GM20431 (cell line): Measurements from ENCODE around the gene EEPD1.
"Not testable (repeated sequence)": the region's sequence is repeated elsewhere in the genome, so short reads cannot be mapped to it uniquely, and the experiment has no call there.

Experiments
- in situ Hi-C: fragments of 300-500 bp; cut with MseI, MboI; formaldehyde crosslinking; loops from one replicate; pipeline ENCODE4 v1.15.0; 2020; ENCODE audit warnings: low sequenced_read_pairs; ENCODE audit not compliant: unreplicated experiment

EEPD1 gene

GRCh38 chr7:36128448-36129047, 24.5 kb upstream of the EEPD1 start:
- in situ Hi-C loops = no loop called here

- in situ Hi-C loops = no loop called here
Measured at GRCh38 chr7:36129048-36129534, 24.0 kb upstream of the EEPD1 start.

- in situ Hi-C loops = no loop called here
Measured at GRCh38 chr7:36130236-36130945, 22.7 kb upstream of the EEPD1 start.

- in situ Hi-C loops = no loop called here
Measured at GRCh38 chr7:36131026-36131425, 22.0 kb upstream of the EEPD1 start.

GRCh38 chr7:36131499-36131898, 21.6 kb upstream of the EEPD1 start:
- in situ Hi-C loops = no loop called here

GRCh38 chr7:36132012-36132411, 21.0 kb upstream of the EEPD1 start:
- in situ Hi-C loops = no loop called here

- in situ Hi-C loops = no loop called here
Measured at GRCh38 chr7:36135700-36136099, 17.4 kb upstream of the EEPD1 start.

- in situ Hi-C loops = no loop called here
Measured at GRCh38 chr7:36137258-36137657, 15.8 kb upstream of the EEPD1 start.

- in situ Hi-C loops = no loop called here
Measured at GRCh38 chr7:36137754-36138153, 15.3 kb upstream of the EEPD1 start.

GRCh38 chr7:36138209-36138608, 14.8 kb upstream of the EEPD1 start:
- in situ Hi-C loops = no loop called here

GRCh38 chr7:36141351-36141750, 11.7 kb upstream of the EEPD1 start:
- in situ Hi-C loops = no loop called here

GRCh38 chr7:36141850-36142249, 11.2 kb upstream of the EEPD1 start:
- in situ Hi-C loops = no loop called here

- in situ Hi-C loops = no loop called here
Measured at GRCh38 chr7:36144189-36144588, 8.9 kb upstream of the EEPD1 start.

- in situ Hi-C loops = no loop called here
Measured at GRCh38 chr7:36145686-36146085, 7.4 kb upstream of the EEPD1 start.

GRCh38 chr7:36147361-36147760, 5.7 kb upstream of the EEPD1 start:
- in situ Hi-C loops = no loop called here

- in situ Hi-C loops = no loop called here
Measured at GRCh38 chr7:36148422-36149065, 4.5 kb upstream of the EEPD1 start.

- in situ Hi-C loops = not testable (repeated sequence)
Measured at GRCh38 chr7:36149240-36149639, 3.8 kb upstream of the EEPD1 start.

- in situ Hi-C loops = no loop called here
Measured at GRCh38 chr7:36149694-36150452, 3.2 kb upstream of the EEPD1 start.

- in situ Hi-C loops = no loop called here
Measured at GRCh38 chr7:36151921-36152755, 916 bp upstream of the EEPD1 start.

- in situ Hi-C loops = no loop called here
Measured at GRCh38 chr7:36153571-36154097, 580 bp downstream of the EEPD1 start.
